Superior temporal gyrus (tissue), 1 donor: ENCODE results near the gene BSND.
"Not testable (repeated sequence)": the region's sequence is repeated elsewhere in the genome, so short reads cannot be mapped to it uniquely, and the experiment has no call there.

Source experiments
- DNase-seq: peaks from one replicate; pipeline ENCODE4 v3.0.0-alpha.2; 2016; ENCODE audit errors: extremely low spot score

The BSND gene

GRCh38 chr1:55015731-55016620, 17.2 kb downstream of the BSND start:
- no peak for DNase-seq

GRCh38 chr1:55018395-55018794, 19.7 kb downstream of the BSND start:
- DNase-seq: no peak

DNA sequence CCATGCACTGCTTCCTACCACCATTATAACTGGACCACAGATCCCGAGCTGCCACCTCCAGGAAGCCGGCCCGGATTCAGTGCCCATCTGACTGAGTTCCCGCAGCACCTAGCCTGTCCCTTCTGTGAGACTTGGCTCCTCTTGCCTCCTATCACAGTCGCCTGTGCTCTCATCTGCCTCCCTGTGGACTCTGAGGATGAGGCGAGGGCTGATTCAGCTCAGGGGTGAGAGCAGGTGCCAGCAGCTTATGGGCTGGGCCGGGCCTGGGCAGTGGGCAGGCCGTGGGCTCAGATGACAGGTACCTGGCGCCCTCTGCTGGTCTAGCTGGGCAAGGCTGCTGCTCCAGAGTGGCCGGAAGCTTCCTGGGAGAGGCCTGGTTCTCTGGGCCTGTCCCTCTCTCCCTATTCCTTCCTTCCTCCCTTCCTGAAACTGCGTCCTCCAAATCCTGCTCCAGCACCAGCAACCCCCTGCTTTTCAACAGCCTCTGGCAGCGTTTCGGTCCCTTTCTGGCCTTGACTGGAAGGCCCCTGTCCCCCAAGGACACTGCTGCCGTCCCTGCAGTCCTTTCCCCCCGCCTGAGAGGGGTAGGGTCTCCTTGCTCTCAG, 23.3 kb downstream of the BSND start:
- DNase-seq: peak; percentile 71

DNA sequence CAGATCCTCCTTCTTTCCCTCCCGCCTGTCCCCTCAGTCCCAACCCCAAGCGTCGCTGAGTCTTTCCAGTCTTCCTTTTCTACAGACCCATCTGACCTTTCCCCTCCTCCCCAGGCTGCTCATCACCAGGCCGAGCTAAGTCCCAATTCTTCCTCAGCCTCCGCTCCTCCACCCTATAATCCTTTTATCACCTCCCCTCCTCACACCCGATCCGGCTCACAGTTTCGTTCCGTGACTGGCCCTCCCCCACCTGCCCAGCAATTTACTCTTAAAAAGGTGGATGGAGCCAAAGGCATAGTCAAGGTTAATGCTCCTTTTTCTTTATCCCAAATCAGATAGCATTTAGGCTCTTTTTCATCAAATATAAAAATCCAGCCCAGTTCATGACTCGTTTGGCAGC, 25.4 kb downstream of the BSND start:
- DNase-seq: not testable (repeated sequence)

DNA sequence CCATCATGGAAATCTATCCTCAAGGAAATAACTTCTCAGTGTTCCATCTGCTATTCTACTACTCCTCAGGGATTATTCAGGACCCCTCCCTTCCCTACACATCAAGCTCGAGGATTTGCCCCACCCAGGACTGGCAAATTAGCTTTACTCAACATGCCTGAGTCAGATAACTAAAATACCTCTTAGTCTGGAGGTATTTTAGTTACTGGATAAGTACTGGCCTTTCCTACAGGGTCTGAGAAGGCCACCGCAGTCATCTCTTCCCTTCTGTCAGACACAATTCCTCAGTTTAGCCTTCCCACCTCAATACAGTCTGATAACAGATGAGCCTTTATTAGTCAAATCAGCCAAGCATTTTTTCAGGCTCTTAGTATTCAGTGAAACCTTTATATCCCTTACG, 27.9 kb downstream of the BSND start:
- DNase-seq: not testable (repeated sequence)

GRCh38 chr1:55031098-55031497, 32.4 kb downstream of the BSND start:
- DNase-seq: not testable (repeated sequence)

- no peak for DNase-seq
These were observed 34.5 kb downstream of the BSND start for GRCh38 chr1:55033265-55033614.

DNA sequence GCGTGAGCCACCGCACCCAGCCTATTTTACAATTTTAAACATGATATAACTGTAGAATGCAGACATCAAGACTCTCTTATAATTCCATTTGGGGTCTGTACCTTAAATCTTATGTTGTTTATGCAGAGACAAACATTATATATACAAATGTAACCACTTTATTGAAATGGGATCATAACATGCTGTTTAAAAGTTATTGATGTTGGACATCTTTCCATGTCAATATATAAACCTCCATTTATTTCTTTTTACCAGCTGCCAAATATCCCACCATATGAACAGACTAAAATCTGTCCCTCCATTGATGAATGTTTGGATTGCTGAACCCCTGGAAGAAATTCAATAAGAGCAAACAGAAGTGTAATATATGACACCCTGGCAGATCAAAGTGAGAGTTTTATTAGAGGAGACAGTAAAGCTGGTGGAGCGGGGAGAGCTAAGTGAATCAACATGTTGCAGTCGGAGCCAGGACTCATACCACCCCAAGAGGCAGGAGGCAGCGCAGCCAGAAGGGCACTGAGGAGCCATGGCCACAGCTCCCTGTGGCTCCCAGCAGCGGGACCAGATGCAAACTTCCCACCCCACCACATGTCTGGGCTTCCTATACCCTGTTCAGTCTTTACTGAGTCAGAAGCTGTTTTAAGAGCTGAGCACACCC, 35.9 kb downstream of the BSND start:
- DNase-seq: no peak

DNA sequence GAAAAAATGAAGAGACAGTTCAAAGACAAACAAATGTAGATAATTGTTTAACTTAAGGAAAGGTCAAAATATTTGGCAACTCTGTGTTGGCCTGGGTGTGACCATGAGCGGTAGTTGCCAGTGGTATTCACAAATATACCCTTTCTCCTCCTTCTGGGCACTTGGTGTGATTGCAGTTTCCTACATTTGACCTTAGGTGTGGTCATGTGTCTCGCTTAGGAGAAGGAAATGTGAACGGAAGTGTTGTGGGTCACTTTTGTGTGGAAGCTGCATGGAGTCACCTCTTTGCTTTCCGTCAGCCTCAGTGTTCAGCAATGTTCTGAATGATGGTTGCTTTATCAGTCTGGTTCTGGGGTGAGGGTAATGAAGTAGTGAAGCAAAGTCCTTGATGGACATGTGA, 37.2 kb downstream of the BSND start:
- no peak for DNase-seq

GRCh38 chr1:55037733-55038551, 39.2 kb downstream of the BSND start:
- DNase-seq: no peak

DNA sequence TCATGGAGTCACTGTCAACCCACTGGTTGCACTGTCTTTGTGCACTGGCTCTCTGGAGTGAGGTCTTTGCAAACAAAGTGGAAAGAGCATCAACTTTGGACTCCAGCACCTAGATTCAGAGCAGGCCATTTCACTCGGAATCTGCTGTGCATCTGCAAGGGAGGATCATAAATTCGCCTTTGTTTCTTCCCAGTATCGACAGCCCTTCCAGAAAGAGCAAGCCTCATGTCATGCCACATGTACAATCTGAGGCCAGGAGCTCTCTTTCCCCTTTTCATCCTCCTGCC, 39.8 kb downstream of the BSND start:
- no peak for DNase-seq

DNA sequence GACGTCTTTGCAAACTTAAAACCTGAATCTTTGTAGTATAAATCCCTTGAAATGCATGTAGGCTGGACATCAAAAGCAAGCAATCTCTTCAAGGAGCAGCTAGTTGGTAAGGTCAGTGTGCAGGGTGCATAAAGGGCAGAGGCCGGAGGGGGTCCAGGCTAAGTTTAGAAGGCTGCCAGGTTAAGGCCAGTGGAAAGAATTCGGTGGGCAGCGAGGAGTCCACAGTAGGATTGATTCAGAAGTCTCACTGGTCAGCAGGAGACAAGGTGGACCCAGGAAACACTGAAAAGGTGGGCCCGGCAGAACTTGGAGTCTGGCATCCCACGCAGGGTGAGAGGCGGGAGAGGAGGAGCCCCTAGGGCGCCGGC, 40.2 kb downstream of the BSND start:
- no peak for DNase-seq

DNA sequence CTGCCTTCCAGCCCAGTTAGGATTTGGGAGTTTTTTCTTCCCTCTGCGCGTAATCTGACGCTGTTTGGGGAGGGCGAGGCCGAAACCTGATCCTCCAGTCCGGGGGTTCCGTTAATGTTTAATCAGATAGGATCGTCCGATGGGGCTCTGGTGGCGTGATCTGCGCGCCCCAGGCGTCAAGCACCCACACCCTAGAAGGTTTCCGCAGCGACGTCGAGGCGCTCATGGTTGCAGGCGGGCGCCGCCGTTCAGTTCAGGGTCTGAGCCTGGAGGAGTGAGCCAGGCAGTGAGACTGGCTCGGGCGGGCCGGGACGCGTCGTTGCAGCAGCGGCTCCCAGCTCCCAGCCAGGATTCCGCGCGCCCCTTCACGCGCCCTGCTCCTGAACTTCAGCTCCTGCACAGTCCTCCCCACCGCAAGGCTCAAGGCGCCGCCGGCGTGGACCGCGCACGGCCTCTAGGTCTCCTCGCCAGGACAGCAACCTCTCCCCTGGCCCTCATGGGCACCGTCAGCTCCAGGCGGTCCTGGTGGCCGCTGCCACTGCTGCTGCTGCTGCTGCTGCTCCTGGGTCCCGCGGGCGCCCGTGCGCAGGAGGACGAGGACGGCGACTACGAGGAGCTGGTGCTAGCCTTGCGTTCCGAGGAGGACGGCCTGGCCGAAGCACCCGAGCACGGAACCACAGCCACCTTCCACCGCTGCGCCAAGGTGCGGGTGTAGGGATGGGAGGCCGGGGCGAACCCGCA, 40.8 kb downstream of the BSND start, which contains the start of gene PCSK9:
TSS of gene PCSK9 (plus strand) at position 207 of the 741 bp plus-strand sequence. CDS start at position 497, 290 bp downstream.
- no peak for DNase-seq

DNA sequence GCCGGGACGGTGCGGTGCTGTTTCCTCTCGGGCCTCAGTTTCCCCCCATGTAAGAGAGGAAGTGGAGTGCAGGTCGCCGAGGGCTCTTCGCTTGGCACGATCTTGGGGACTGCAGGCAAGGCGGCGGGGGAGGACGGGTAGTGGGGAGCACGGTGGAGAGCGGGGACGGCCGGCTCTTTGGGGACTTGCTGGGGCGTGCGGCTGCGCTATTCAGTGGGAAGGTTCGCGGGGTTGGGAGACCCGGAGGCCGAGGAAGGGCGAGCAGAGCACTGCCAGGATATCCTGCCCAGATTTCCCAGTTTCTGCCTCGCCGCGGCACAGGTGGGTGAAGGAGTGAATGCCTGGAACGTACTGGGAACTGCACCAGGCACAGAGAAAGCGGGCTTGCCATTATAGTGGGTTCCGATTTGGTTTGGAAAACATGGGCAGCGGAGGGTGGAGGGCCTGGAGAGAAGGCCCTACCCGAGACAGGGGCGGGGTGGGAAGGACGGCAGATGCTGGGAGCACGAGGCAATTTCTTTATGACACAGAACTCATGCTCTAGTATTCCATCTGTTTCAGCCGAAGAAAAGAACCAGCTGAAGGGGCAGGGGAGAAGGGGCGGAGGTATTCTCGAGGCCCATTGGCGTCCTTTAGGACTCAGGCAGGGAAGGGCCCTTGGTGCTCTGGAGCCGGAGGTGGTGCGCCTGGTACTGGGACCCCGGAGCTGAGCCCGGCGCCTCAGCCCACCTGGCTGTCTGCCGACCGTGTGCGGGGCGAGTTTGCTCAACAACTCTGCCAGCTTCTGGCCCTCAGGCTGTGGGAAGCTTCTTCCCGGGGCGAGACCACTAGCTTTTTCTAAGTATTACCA, 41.6 kb downstream of the BSND start:
- no peak for DNase-seq

- no peak for DNase-seq
These were observed 42.3 kb downstream of the BSND start for GRCh38 chr1:55040933-55041494.

DNA sequence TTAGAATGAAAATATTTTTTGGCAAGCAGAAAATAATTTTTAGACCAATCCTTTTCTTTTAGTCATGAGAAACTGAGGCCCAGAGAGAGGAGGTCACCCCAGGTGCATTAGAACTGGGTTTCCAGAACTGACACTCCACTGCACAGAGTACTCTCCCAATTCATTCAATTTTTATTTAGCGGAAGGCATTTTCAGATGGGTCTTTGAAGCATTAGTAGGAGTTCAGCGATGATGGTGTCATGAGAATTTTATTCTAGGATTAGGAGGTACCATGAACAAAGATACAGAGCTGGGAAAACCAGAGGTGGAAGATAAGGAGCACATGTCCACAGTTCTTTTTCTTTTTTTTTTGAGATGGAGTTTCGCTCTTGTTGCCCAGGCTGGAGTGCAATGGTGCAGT, 42.9 kb downstream of the BSND start:
- DNase-seq: no peak

GRCh38 chr1:55043011-55043410, 44.3 kb downstream of the BSND start:
- no peak for DNase-seq

DNA sequence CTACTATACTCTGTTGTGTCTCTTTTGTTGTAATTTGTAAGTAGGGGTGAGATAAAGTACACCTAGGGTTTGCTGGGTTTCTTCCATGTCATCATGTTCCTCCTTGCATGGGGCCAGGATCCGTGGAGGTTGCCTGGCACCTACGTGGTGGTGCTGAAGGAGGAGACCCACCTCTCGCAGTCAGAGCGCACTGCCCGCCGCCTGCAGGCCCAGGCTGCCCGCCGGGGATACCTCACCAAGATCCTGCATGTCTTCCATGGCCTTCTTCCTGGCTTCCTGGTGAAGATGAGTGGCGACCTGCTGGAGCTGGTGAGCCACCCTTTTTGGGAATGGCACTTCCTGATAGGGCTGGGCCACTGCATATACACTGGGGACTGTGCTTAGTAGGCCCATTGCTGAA, 45.0 kb downstream of the BSND start:
- DNase-seq: no peak

DNA sequence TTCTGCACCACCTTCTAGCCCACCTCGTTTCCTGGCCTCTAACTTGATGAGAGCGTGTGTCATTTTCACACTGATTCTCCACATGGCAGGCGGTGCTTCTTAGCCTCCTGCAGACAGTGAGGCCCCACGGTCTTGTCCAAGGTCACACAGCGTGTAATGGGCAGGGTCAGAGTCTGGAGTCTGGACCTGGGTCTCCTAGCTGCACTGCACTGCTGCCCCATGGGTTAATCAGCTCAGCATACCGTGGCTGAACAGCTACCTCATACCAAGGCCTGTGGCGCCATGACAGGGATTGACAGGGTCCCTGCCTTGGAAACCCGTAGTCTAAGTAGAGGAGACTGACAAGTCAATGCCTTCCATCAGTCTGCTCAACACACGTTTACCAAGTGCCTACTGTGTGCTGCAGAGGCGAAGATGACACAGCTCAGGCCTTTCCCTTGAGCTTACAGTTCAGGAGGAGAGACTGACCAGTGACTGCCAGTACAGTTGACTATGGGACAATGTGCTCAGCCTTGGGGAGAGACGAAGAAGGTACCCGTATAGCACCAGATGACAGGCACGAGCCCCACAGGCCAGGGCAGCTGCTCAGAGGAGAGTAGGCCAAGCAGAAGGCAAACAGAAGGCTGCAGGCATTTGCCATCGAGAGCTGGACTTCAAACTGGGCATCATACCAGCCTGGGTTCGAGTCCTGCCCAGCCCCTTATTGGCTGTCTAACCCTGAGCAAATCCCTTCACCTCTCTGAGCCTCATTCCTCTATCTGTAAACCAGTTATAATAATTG, 46.1 kb downstream of the BSND start:
- DNase-seq: no peak
